ENCODE results near the gene NAA38. TPM values are rescaled to one million over a fixed set of nuclear protein-coding genes. Genes with fewer than 3 reads are reported as not detected.

The NAA38 gene
- total RNA-seq, 4 donors from 2014 or later, result 45.2 to 80.1 (median 74.8) TPM

GRCh38 chr17:7850701-7851437 is 6.5 kb downstream of the NAA38 start:
- Histone ChIP-seq H3K4me3 (peak overlapping the region in 2 of 4 donors; percentile 21 to 31), H3K27ac (peak overlapping the region in 2 of 4 donors; percentile 14 to 66), H3K9me3 (no peaks in the 10 kb centered on the region), H3K36me3 (peaks cover 46 to 80% (median 48%) of the 10 kb centered on the region in 3 donors), H3K4me1 (peaks cover 17 to 56% (median 25%) of the 10 kb centered on the region in 3 donors), H3K27me3 (no peaks in the 10 kb centered on the region)
- WGBS, 2 donors, result 87 to 90% methylated on average over 6 to 13 of the region's 17 CpGs
- no peak for TF ChIP-seq CTCF (IDR thresholded peaks at IDR 0.05)
- TF ChIP-seq POLR2A (IDR thresholded peaks at IDR 0.05), result no peak
- intact Hi-C loops (cut with DNase I), result no loop called here
- DNase-seq, result no peak

GRCh38 chr17:7849751-7850504 is 7.4 kb downstream of the NAA38 start:
- WGBS, 2 donors, result 84 to 93% methylated on average over 4 to 8 of the region's 12 CpGs
- intact Hi-C loops (cut with DNase I), result no loop called here
- Histone ChIP-seq H3K9me3 (no peaks in the 10 kb centered on the region), H3K27ac (no peak overlapping the region), H3K4me1 (peaks cover 18 to 56% (median 27%) of the 10 kb centered on the region in 3 donors), H3K27me3 (no peaks in the 10 kb centered on the region), H3K4me3 (no peak overlapping the region), H3K36me3 (peaks cover 48 to 87% (median 50%) of the 10 kb centered on the region in 3 donors)
- TF ChIP-seq CTCF (IDR thresholded peaks at IDR 0.05) (no peak), POLR2A (IDR thresholded peaks at IDR 0.05) (no peak)
- no peak for DNase-seq

GRCh38 chr17:7849130-7849750 is 8.1 kb downstream of the NAA38 start:
- Histone ChIP-seq H3K36me3 (peaks cover 48 to 87% (median 50%) of the 10 kb centered on the region in 3 donors), H3K4me1 (peaks cover 19 to 53% (median 25%) of the 10 kb centered on the region in 3 donors), H3K27ac (no peak overlapping the region), H3K9me3 (no peaks in the 10 kb centered on the region), H3K4me3 (no peak overlapping the region), H3K27me3 (no peaks in the 10 kb centered on the region)
- 87 to 93% methylated on average over 9 to 26 of the region's 35 CpGs for WGBS, 2 donors
- intact Hi-C loops (cut with DNase I), result no loop called here
- no peak for DNase-seq
- TF ChIP-seq POLR2A (IDR thresholded peaks at IDR 0.05), result no peak
- no peak for TF ChIP-seq CTCF (IDR thresholded peaks at IDR 0.05)

- no peak overlapping the region for H3K4me3 ChIP-seq
- WGBS, 2 donors, result 81 to 93% methylated on average over 12 of the region's 21 CpGs
- TF ChIP-seq CTCF (IDR thresholded peaks at IDR 0.05) (no peak), POLR2A (IDR thresholded peaks at IDR 0.05) (no peak)
- H3K36me3 ChIP-seq, result peaks cover 48 to 82% (median 50%) of the 10 kb centered on the region in 3 donors
- no peak overlapping the region for H3K27ac ChIP-seq
- H3K4me1 ChIP-seq, result peaks cover 19 to 55% (median 25%) of the 10 kb centered on the region in 3 donors
- H3K27me3 ChIP-seq, result no peaks in the 10 kb centered on the region
- no peaks in the 10 kb centered on the region for H3K9me3 ChIP-seq
- no peak for DNase-seq
- intact Hi-C loops (cut with DNase I), result no loop called here
Observed at GRCh38 chr17:7848739-7849129, 8.6 kb downstream of the NAA38 start.

Measured in esophagus squamous epithelium (tissue), 5 donors.